ENCODE data around the gene TMEM221. TPM values are rescaled to one million over a fixed set of nuclear protein-coding genes. Genes with fewer than 3 reads are reported as not detected.
A peak's percentile ranks its signal among the peaks of the same experiment; 100 is the strongest.

The TMEM221 gene
- total and polyA plus RNA-seq, 9 of the 15 experiments (the other 6 are each of a cell fraction or from before 2014, with no cell fraction given), result 0.06 to 0.35 TPM; not detected in 7

- CTCF ChIA-PET (ENCODE audit: low intra/inter-chr PET ratio), result interaction anchor here (2.6 kb wide), 1 partner anchor 11 kb away, joined by 10 read pairs; no protein-coding TSS in a partner anchor
- peaks cover 4 to 24% of the 10 kb centered on the region in 2 experiments; a peak in 3 of 5 replicates for H3K4me1 ChIP-seq (replicated peaks in 1 of 2; ENCODE audit: control insufficient read depth in 2 of 2, insufficient read depth in 2 of 2, low read length in 2 of 2)
- intact Hi-C loops (cut with micrococcal nuclease), result loop anchor here (10.0 kb wide), 1 partner anchor 219 kb away; no protein-coding TSS in a partner anchor
- FAIRE-seq (no peak), DNase-seq (ENCODE audit: extremely low read depth in 1 of 4, low spot score in 3 of 4) (peak in 2 of 4 experiments; percentile 33 to 34), ATAC-seq (no peak)
- TF ChIP-seq ZBTB33 (CRISPR knock-in tag; IDR thresholded peaks at IDR 0.05) (peak; percentile 47; the same call in 1 of the 2 replicates), RBM22 (IDR thresholded peaks at IDR 0.05; ENCODE audit: low read depth, low read length, poor library complexity, severe bottlenecking) (no peak)
- no peak overlapping the region for H3K4me2 ChIP-seq (ENCODE audit: insufficient read depth, low read length)
- peak overlapping the region in 1 of 2 experiments; percentile 35; a peak in 1 of 4 replicates for H3K9ac ChIP-seq (ENCODE audit: insufficient read depth in 1 of 2, low read depth in 2 of 2, low read length in 2 of 2)
- H2AFZ ChIP-seq (ENCODE audit: low read depth, low read length), result no peak overlapping the region
- WGBS (ENCODE audit: insufficient coverage, low coverage, missing lambda C conversion rate), result 49% methylated on average over 27 of the region's 58 CpGs
- peaks cover 4 to 17% of the 10 kb centered on the region in 2 experiments; a peak in 4 of 5 replicates for H3K27me3 ChIP-seq (ENCODE audit: control insufficient read depth in 2 of 2, insufficient read depth in 2 of 2, low read length in 2 of 2)
- no peaks in the 10 kb centered on the region for H3K79me2 ChIP-seq (ENCODE audit: control insufficient read depth, insufficient read depth, low read length)
- H3K9me3 ChIP-seq (replicated peaks; ENCODE audit: control insufficient read depth, insufficient read depth, low read depth, low read length), result no peaks in the 10 kb centered on the region
- no peaks in the 10 kb centered on the region for H3K36me3 ChIP-seq (ENCODE audit: control insufficient read depth, insufficient read depth, low read length)
- H4K20me1 ChIP-seq (replicated peaks; ENCODE audit: control insufficient read depth, insufficient read depth, low read length), result no peaks in the 10 kb centered on the region
- no TSS peak for BruUV-seq (replicated peaks)
- in situ Hi-C loops (cut with MboI), result no loop called here
- no peak overlapping the region for H3K27ac ChIP-seq (ENCODE audit: extremely low read depth, low read depth, low read length)
- no peak overlapping the region for H3K4me3 ChIP-seq
- POLR2A ChIA-PET, result interaction anchor here (0.8 kb wide), 1 partner anchor 163 kb away, joined by 6 read pairs; no protein-coding TSS in a partner anchor
- H3K9me1 ChIP-seq (ENCODE audit: control insufficient read depth, insufficient read depth, low read length), result no peaks in the 10 kb centered on the region
These were observed 7.0 kb upstream of the TMEM221 start for GRCh38 chr19:17455308-17456123.

Data from K562 (cell line).